NCI-H69 (cell line): ENCODE measurements around the gene PTPRM.

Experiments
- DNase-seq: peaks from one replicate; lab custom pipeline; 2025; lab: John Stamatoyannopoulos, UW

Gene PTPRM

GRCh38 chr18:8400193-8400752 lies 833.2 kb downstream of the PTPRM start:
- no peak for DNase-seq

- no peak for DNase-seq
Observed at GRCh38 chr18:8400825-8401224, 833.7 kb downstream of the PTPRM start.

GRCh38 chr18:8401606-8402005 lies 834.5 kb downstream of the PTPRM start:
- DNase-seq, result no peak

- no peak for DNase-seq
Observed at GRCh38 chr18:8402237-8402636, 835.1 kb downstream of the PTPRM start.

GRCh38 chr18:8403713-8404112 lies 836.6 kb downstream of the PTPRM start:
- DNase-seq, result no peak

GRCh38 chr18:8406186-8406867 lies 839.2 kb downstream of the PTPRM start:
- no peak for DNase-seq

- DNase-seq, result no peak
Observed at GRCh38 chr18:8406868-8407250, 839.7 kb downstream of the PTPRM start.

- no peak for DNase-seq
Observed at GRCh38 chr18:8409151-8409550, 842.0 kb downstream of the PTPRM start.

GRCh38 chr18:8411492-8411891 lies 844.4 kb downstream of the PTPRM start:
- no peak for DNase-seq

GRCh38 chr18:8412117-8412516 lies 845.0 kb downstream of the PTPRM start:
- no peak for DNase-seq

GRCh38 chr18:8413189-8413588 lies 846.1 kb downstream of the PTPRM start:
- no peak for DNase-seq

GRCh38 chr18:8413751-8414150 lies 846.6 kb downstream of the PTPRM start:
- DNase-seq, result no peak

- DNase-seq, result no peak
Observed at GRCh38 chr18:8416212-8417019, 849.3 kb downstream of the PTPRM start.

GRCh38 chr18:8422391-8422790 lies 855.3 kb downstream of the PTPRM start:
- DNase-seq, result no peak

GRCh38 chr18:8423051-8423557 lies 856.0 kb downstream of the PTPRM start:
- no peak for DNase-seq

- DNase-seq, result peak; percentile 17
Observed at GRCh38 chr18:8424481-8424880, 857.4 kb downstream of the PTPRM start.

GRCh38 chr18:8424917-8425725 lies 858.0 kb downstream of the PTPRM start:
- DNase-seq, result peak; percentile 80

- peak; percentile 47 for DNase-seq
Observed at GRCh38 chr18:8426401-8426800, 859.3 kb downstream of the PTPRM start.

GRCh38 chr18:8427339-8427738 lies 860.2 kb downstream of the PTPRM start:
- DNase-seq, result no peak

GRCh38 chr18:8428951-8429350 lies 861.8 kb downstream of the PTPRM start:
- DNase-seq, result peak; percentile 44

GRCh38 chr18:8431036-8431435 lies 863.9 kb downstream of the PTPRM start:
- DNase-seq, result no peak

GRCh38 chr18:8433323-8433722 lies 866.2 kb downstream of the PTPRM start:
- DNase-seq, result no peak
